Measurements from ENCODE around the gene TAF3.

DNA sequence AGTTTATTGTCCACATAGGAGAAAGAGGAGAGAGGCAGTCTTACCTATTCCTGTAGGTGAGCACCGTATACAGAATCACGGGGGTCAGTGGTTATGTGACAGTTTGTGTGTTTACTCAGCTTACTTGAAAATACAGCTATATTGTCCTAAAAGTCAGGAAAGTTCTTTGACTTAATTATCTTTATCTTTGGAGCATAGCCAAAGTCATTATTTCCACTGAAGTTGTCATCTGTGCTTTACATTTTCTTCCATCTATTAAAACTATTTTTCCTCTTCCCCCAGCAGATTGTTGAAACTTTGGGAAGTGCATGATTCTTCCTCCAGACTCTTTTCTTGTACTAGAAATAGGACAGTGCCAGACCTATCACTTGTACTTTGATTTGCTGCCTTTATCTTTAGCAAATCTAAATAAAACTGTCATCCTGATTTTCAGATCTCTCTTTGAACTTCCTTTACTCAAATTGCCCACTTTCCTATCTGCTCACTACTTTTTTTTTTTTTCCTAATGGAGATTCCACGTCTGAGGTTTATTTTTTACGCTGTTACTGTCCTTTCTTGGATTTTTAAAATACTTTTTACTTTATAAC, 58.3 kb downstream of the TAF3 start:
- TF ChIP-seq GATA2 (IDR thresholded peaks at IDR 0.05; ENCODE audit: low read depth, low read length) (no peak), GATA3 (IDR thresholded peaks at IDR 0.05; ENCODE audit: low read depth, low read length) (peak; percentile 31; the same call in 1 of the 2 replicates)
